GM13977 (cell line): Measurements from ENCODE around the gene HIVEP2.

Experiments used
- DNase-seq: peaks from one replicate; pipeline ENCODE4 v3.0.0; 2012; ENCODE audit warnings: low spot score
- CTCF ChIP-seq: IDR thresholded peaks from 2 replicates; pipeline ENCODE4 v1.5.1; 2012; ENCODE audit warnings: mild to moderate bottlenecking, control low read depth; ENCODE audit not compliant: insufficient read depth; ENCODE audit errors: extremely low read depth, missing control alignments
- in situ Hi-C: fragments of 300-500 bp; cut with MboI; formaldehyde crosslinking; loops from one replicate; pipeline ENCODE4 v1.12.0; 2022; ENCODE audit warnings: low sequenced_read_pairs, low pct_unique_long_range_greater_than_20kb, mixed read lengths, inconsistent platforms; ENCODE audit not compliant: unreplicated experiment

The HIVEP2 gene

GRCh38 chr6:142705054-142705453 lies 239.9 kb downstream of the HIVEP2 start:
- TF ChIP-seq CTCF, result no peak
- in situ Hi-C loops, result loop anchor here (25.0 kb wide), 1 partner anchor 707 kb away; no protein-coding TSS in a partner anchor

GRCh38 chr6:142702501-142703460 lies 242.2 kb downstream of the HIVEP2 start:
- TF ChIP-seq CTCF, result no peak
- DNase-seq, result peak; percentile 15
- in situ Hi-C loops, result loop anchor here (25.0 kb wide), 1 partner anchor 710 kb away; no protein-coding TSS in a partner anchor

More at GRCh38 chr6:142705054-142705453, 239.9 kb downstream of the HIVEP2 start:
- DNase-seq, result no peak
